Esophagus (tissue), 2 donors: ENCODE data around the gene ADI1. TPM values are rescaled to one million over a fixed set of nuclear protein-coding genes. Genes with fewer than 3 reads are reported as not detected.
A peak's percentile ranks its signal among the peaks of the same experiment; 100 is the strongest.

ENCODE experiments used
- H3K27ac ChIP-seq, 2 donors: one replicate each; pipeline ENCODE4 v1.5.1; 2013; ENCODE audit warnings: low read depth in 2 of 2, mild to moderate bottlenecking in 2 of 2, inconsistent platforms in 1 of 2, low read length in 1 of 2, moderate library complexity in 1 of 2
- H3K27me3 ChIP-seq, 2 donors: one replicate each; pipeline ENCODE4 v1.6.1; 2013; ENCODE audit warnings: low read length in 2 of 2, control low read depth in 1 of 2, mild to moderate bottlenecking in 1 of 2; ENCODE audit not compliant: insufficient read depth in 2 of 2, control insufficient read depth in 1 of 2
- H3K36me3 ChIP-seq, 2 donors: one replicate each; pipeline ENCODE4 v1.6.1; 2013; ENCODE audit warnings: low read length in 1 of 2; ENCODE audit not compliant: control insufficient read depth in 2 of 2, insufficient read depth in 2 of 2
- H3K4me1 ChIP-seq, 2 donors: one replicate each; pipeline ENCODE4 v1.6.1; 2013; ENCODE audit warnings: low read length in 1 of 2; ENCODE audit not compliant: control insufficient read depth in 2 of 2, insufficient read depth in 2 of 2
- H3K4me3 ChIP-seq, 2 donors: one replicate each; pipeline ENCODE4 v1.5.1; 2013; ENCODE audit warnings: low read length in 2 of 2, mild to moderate bottlenecking in 2 of 2, low read depth in 1 of 2, moderate library complexity in 1 of 2
- H3K9me3 ChIP-seq, 2 donors: one replicate each; pipeline ENCODE4 v1.6.1; 2013; ENCODE audit warnings: mild to moderate bottlenecking in 2 of 2, low read depth in 1 of 2, low read length in 1 of 2, moderate library complexity in 1 of 2; ENCODE audit not compliant: control insufficient read depth in 2 of 2, insufficient read depth in 1 of 2
- WGBS, 2 donors: extraction: QIAGEN DNeasy Blood & Tissue Kit; methylation state at CpG; one replicate each; pipeline ENCODE4 v1.1.7; 2013; 5-methylcytosine and 5-hydroxymethylcytosine counted together
- polyA plus RNA-seq, 2 donors: library from polyadenylated mRNA; stranded (reverse); fragments of 200-250 nt; gene quantifications; one replicate each; pipeline ENCODE4 v1.2.3, GENCODE V29; 2013
- donor health status: healthy with polysubstance abuse.
- donor health status: Bipolar disorder and iron deficiency.

The ADI1 gene, protein sequence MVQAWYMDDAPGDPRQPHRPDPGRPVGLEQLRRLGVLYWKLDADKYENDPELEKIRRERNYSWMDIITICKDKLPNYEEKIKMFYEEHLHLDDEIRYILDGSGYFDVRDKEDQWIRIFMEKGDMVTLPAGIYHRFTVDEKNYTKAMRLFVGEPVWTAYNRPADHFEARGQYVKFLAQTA
- 10 to 100 TPM; 25.7 to 41.8 TPM for polyA plus RNA-seq

DNA sequence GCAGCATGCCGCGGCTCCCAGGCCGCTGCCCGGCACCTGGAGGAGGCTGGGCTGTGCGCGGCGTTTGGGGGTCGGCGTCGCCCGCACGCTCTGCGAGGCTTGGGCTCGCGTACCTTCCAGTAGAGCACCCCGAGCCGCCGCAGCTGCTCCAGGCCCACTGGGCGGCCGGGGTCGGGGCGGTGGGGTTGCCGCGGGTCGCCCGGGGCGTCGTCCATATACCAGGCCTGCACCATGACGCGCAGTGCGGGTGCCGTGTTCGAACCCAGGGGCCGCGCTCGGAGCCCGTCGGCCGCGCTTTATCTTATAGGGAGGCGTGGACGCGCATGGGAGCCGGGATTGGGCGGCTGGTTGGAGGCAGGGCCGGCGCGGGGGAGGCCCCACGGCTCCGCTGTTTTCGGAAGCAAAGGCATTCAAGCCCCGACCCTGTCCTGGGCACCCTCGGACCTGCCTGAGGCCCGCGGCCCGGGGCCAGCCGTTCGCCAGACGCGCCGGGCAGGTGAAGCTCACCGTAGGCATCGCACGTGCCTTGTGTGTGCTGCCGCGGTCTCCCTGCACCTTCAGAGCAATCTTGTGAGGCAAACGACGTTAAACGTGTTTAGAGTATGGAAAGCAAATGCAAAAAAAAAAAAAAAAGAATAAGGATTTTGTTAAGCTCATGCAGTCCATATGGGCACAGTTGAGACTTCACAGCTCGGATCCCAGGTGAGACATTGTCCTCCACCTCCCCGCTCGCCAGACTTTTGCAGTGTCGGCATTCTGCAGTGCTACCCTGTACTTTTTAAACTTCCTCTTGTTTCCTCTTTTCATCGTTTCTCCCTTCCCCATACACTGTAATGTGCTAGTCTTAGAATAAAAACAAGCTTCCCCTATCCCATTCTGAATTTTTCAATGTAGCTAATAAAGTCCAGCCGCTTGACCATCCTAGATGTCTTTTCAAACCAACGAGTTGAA is at the start of gene ADI1:
Gene ADI1 (minus strand): TSS at position 277 of the 951 bp plus-strand sequence. CDS start 44 bp downstream, at position 233.
- H3K4me1 ChIP-seq: peaks cover 0 to 4% of the 10 kb centered on the region in 2 donors
- H3K36me3 ChIP-seq: no peaks in the 10 kb centered on the region
- no peaks in the 10 kb centered on the region for H3K9me3 ChIP-seq
- 2 to 3% methylated on average over 64 to 76 of the region's 76 CpGs for WGBS, 2 donors
- peak within 1 kb of the TSS; percentile 86 to 96 for H3K27ac ChIP-seq
- peak within 1 kb of the TSS; percentile 65 to 83 for H3K4me3 ChIP-seq
- H3K27me3 ChIP-seq: no peaks in the 10 kb centered on the region

DNA sequence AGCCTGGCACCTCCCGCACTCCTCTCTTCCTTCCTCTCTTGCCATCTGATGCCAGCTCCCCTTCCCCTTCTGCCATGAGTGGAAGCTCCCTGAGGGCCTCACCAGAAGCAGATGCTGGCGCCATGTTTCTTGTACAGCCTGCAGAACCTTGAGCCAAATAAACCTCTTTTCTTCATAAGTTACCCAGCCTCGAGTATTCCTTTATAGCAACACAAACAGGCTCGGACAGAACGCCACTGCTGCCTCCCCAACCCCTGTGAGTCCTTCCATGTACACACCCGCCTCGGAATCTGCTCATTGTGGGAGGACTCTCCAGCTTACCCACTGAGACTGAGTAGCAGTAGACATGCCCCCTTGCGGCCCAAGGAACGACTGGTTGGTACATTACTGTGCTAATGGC is 47.5 kb upstream of the ADI1 start:
- 95 to 96% methylated on average over 9 of the region's 9 CpGs for WGBS, 2 donors
- Histone ChIP-seq H3K27me3 (no peaks in the 10 kb centered on the region), H3K9me3 (no peaks in the 10 kb centered on the region), H3K4me3 (no peak overlapping the region), H3K36me3 (no peaks in the 10 kb centered on the region), H3K4me1 (no peaks in the 10 kb centered on the region), H3K27ac (no peak overlapping the region)

DNA sequence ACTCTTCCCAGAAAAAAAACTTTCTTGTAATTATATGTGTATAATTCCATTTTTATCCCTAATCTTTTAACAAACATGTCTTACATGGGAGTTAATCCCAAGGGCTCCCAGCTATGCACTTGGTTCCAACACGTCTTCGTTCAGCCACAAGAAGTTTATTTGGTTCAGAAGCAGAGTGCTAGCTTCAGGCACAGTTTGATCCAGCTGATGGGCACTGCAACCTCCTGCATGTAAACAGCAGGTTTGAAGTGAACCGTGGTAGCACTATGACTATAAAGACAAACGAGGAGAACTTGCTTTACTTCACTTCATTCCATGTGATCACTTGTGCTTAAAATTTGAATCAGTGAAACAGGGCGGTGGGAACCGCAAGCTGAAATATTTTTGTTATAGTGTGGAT is 45.8 kb upstream of the ADI1 start:
- Histone ChIP-seq H3K27me3 (no peaks in the 10 kb centered on the region), H3K36me3 (no peaks in the 10 kb centered on the region), H3K4me3 (no peak overlapping the region), H3K4me1 (no peaks in the 10 kb centered on the region), H3K27ac (no peak overlapping the region), H3K9me3 (no peaks in the 10 kb centered on the region)
- 50 to 71% methylated on average over 6 of the region's 6 CpGs for WGBS, 2 donors

DNA sequence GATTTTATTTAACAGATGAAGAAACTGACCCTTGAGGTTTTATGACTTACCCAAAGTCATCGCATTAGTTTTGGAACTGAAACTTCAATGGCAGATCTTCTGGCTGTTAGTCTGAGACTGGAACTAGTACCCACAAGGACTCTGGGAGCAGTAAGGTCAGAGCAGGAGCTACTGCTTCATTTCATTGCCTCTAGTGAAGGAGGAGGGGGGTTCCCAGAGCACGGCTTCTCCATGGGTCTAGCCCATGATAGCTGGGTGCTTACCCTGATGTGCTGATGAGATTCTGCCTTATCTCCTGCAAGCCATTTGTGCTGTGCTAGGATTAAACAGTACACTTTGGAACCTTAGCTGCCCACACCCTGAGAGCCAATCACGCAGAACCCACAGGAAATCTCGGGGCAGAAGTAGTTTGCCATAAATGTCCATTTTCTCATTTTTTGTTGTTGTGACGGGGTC is 44.2 kb upstream of the ADI1 start:
- Histone ChIP-seq H3K4me3 (no peak overlapping the region), H3K9me3 (no peaks in the 10 kb centered on the region), H3K4me1 (peaks cover 2 to 3% of the 10 kb centered on the region in 2 donors), H3K36me3 (no peaks in the 10 kb centered on the region), H3K27me3 (no peaks in the 10 kb centered on the region), H3K27ac (no peak overlapping the region)
- WGBS, 2 donors: 90 to 92% methylated on average over 5 of the region's 5 CpGs

DNA sequence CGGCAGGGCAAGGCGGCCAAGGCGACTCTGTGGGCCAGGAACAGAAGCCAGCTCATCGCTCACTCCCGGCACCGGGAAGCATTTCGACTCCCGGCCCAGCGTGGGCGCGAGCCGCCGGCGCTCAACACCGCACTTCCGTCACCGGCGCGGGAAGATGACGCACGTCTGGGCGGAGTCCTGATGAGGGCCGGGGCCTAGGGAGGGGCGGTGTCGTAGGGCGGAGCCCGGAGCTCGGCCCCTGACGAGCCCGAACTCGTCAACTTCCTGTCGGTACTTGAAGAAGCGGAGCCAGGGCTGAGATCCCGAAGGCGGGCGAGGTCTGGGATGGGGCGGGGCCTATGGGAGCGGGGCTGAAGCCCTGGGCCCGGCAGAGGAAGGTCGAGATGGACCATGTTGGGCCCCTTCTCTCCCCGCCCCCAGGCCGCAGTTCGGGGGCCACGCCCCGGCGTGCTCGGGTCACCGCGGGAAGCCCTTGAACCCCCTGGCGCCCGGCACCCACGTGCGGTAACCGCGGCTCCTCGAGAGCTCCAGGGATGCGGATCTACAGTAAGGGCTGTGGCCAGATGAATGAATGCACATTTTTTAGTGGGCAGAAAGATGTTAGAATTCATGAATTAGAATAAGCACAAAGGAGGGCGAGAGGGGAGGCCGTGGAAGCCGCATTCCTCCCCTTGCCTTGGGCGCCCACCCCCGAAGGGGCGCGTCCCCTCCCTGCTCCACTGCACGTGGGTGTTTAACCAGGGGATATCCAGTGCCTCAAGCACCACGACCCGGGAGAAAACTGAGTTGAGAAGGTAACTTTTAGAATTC is 39.1 kb upstream of the ADI1 start, which contains the start of gene RNASEH1:
Gene RNASEH1 (minus strand): TSS at position 129 of the 810 bp plus-strand sequence. CDS start 73 bp downstream, at position 56.
- Histone ChIP-seq H3K36me3 (peaks cover 5 to 7% of the 10 kb centered on the region in 2 donors), H3K4me3 (peak within 1 kb of the TSS; percentile 97 to 100), H3K9me3 (no peaks in the 10 kb centered on the region), H3K27ac (peak within 1 kb of the TSS; percentile 97 to 98), H3K27me3 (no peaks in the 10 kb centered on the region), H3K4me1 (peaks cover 2 to 3% of the 10 kb centered on the region in 2 donors)
- WGBS, 2 donors: 0 to 2% methylated on average over 63 to 67 of the region's 67 CpGs

DNA sequence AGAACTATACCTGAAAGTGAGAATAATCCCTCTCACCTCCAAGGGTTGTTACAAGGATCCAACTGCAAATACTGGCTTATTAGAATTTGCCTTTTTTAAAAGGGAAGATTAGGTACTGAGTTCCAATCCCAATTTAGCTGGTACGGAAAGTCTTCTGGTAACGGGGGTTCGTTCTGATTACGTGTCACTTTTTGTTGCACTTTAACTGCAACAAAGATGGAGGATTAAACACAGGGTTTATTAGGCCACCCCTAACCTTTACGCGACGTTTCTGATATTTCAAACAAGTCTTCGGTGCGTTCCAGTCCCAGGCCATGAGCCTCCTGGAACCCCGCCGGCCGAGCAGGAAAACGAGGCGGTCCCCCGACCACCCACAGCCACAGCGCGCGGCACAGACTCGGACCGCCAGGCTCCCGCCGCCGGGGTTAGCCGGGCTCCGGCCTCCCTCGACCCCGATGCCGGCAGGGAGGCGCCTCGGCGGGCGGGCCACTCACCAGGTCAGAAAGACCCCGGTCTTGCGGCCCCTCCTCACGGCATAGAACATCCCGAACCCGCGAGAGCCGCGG is 38.4 kb upstream of the ADI1 start:
- no peaks in the 10 kb centered on the region for H3K9me3 ChIP-seq
- 0% methylated on average over 40 of the region's 40 CpGs for WGBS, 2 donors
- H3K27me3 ChIP-seq: no peaks in the 10 kb centered on the region
- H3K4me3 ChIP-seq: peak overlapping the region; percentile 97 to 100
- peaks cover 2 to 3% of the 10 kb centered on the region in 2 donors for H3K4me1 ChIP-seq
- H3K36me3 ChIP-seq: peaks cover 5 to 7% of the 10 kb centered on the region in 2 donors
- H3K27ac ChIP-seq: peak overlapping the region; percentile 97 to 98

DNA sequence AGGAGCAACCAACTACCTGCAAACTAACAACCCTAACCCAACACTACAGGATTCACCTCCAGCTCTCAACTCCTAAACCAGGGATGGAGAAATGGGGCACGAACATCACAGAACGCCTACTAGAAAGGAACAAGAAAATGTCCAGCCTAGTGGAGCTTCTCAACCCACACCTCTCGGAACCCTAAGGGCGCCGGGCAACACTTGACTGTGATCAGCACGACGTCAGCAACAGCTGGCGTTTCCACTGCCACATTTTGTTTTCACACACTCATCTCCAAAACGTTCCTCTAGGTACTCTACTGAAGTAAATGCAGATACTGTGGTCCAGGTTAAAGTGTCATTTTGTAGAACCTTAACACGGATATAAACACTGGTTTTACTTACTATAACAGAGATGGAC is 34.6 kb upstream of the ADI1 start:
- no peak overlapping the region for H3K27ac ChIP-seq
- 91% methylated on average over 10 of the region's 10 CpGs for WGBS, 2 donors
- H3K27me3 ChIP-seq: no peaks in the 10 kb centered on the region
- no peaks in the 10 kb centered on the region for H3K9me3 ChIP-seq
- H3K4me1 ChIP-seq: peaks cover 0 to 3% of the 10 kb centered on the region in 2 donors
- no peak overlapping the region for H3K4me3 ChIP-seq
- peaks cover 16 to 20% of the 10 kb centered on the region in 2 donors for H3K36me3 ChIP-seq

DNA sequence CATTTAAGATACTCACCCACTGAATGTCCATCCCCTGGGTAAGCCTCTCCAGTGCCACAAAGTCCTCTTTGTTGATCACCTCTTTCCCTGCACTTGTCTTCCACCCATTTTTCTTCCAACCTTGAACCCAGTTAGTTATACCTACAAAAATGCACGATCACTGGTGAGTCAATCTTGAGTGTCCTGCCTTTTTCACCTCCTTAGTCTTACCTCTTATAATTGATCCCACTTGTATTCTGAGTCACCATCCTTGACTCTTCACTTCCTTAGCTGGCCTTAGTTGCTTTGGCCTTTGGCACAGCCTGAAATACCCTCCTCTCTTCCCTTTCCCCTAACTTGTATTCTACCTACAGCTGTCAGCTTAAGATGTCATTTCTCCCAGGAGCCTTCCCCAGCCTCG is 28.6 kb upstream of the ADI1 start:
- WGBS, 2 donors: 90 to 93% methylated on average over 2 of the region's 2 CpGs

More for the DNA sequence above, 28.6 kb upstream of the ADI1 start:
- Histone ChIP-seq H3K27me3 (no peaks in the 10 kb centered on the region), H3K4me1 (no peaks in the 10 kb centered on the region), H3K4me3 (no peak overlapping the region), H3K9me3 (no peaks in the 10 kb centered on the region), H3K27ac (no peak overlapping the region), H3K36me3 (peaks cover 20 to 29% of the 10 kb centered on the region in 2 donors)
